ENCODE data around the gene ZNF154. TPM values are rescaled to one million over a fixed set of nuclear protein-coding genes. Genes with fewer than 3 reads are reported as not detected.

ZNF154 gene
- total and polyA plus RNA-seq, 2 of the 4 experiments (the other 2 are of a cell fraction), result 2.2 to 2.9 TPM

DNA sequence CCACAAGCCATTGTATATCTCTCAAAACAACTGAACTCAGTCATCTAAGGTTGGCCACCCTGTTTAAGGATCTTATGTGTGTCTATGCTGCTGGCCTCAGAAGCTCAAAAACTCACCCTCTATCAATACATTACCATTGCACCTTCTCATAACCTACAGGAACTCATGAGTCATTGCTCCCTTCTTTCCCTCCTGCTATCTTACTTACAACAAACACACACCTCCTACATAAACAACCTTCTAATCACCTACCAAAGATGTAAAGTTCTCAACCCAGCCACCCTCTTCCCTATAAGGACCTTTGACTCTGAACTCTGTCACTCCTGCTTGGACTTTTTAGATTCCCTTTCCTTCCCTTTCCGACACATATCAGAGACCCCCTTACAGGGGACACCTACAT is 53.6 kb downstream of the ZNF154 start:
- Histone ChIP-seq H3K9me1 (ENCODE audit: insufficient read depth, low read length) (no peaks in the 10 kb centered on the region), H3K23ac (ENCODE audit: low read depth, low read length) (no peak overlapping the region), H2BK15ac (ENCODE audit: low read depth, low read length) (no peak overlapping the region), H4K8ac (ENCODE audit: low read depth in 2 of 2, low read length in 2 of 2) (no peak overlapping the region), H3K9ac (ENCODE audit: low read depth, low read length) (no peak overlapping the region), H3K79me1 (ENCODE audit: low read depth in 1 of 2, low read length in 2 of 2) (no peaks in the 10 kb centered on the region), H3K4me2 (ENCODE audit: low read depth, low read length) (no peak overlapping the region), H3K27ac (ENCODE audit: insufficient read depth, low read length) (no peak overlapping the region), H3K18ac (ENCODE audit: low read depth, low read length) (no peak overlapping the region), H3K4me1 (ENCODE audit: control insufficient read depth, insufficient read depth, low read length) (no peaks in the 10 kb centered on the region), H3K4me3 (ENCODE audit: insufficient read depth, low read depth, low read length) (no peak overlapping the region), H2BK120ac (ENCODE audit: low read depth, low read length) (no peak overlapping the region), H2AK9ac (replicated peaks; ENCODE audit: low read depth, low read length, poor library complexity) (no peak overlapping the region), H2BK5ac (ENCODE audit: low read depth, low read length, poor library complexity, severe bottlenecking) (no peak overlapping the region), H4K20me1 (ENCODE audit: insufficient read depth, low read length) (no peaks in the 10 kb centered on the region), H2AFZ (replicated peaks; ENCODE audit: low read length, poor library complexity) (no peak overlapping the region), H3K27me3 (ENCODE audit: control insufficient read depth, insufficient read depth, low read length) (peaks cover 3% of the 10 kb centered on the region), H3K14ac (replicated peaks; ENCODE audit: low read depth, low read length) (no peak overlapping the region), H3K56ac (ENCODE audit: extremely low read depth, insufficient read depth, low read length) (no peak overlapping the region), H4K5ac (ENCODE audit: low read depth, low read length) (no peak overlapping the region), H3K36me3 (ENCODE audit: control insufficient read depth, insufficient read depth, low read length) (no peaks in the 10 kb centered on the region), H2AK5ac (ENCODE audit: low read depth, low read length) (no peak overlapping the region), H4K91ac (ENCODE audit: insufficient read depth, low read depth, low read length) (no peak overlapping the region), H3K9me3 (ENCODE audit: control insufficient read depth, insufficient read depth, low read length) (peaks cover 7% of the 10 kb centered on the region), H2BK20ac (ENCODE audit: low read depth, low read length) (no peak overlapping the region), H3K4ac (ENCODE audit: low read depth, low read length) (no peak overlapping the region)
- intact Hi-C loops (cut with micrococcal nuclease) (no loop called here), in situ Hi-C loops (cut with MboI; ENCODE audit: low sequenced_read_pairs) (no loop called here), dilution Hi-C loops (cut with HindIII; ENCODE audit: low sequenced_read_pairs, unreplicated experiment) (no loop called here)
- no peak for TF ChIP-seq MAZ (IDR thresholded peaks at IDR 0.05; ENCODE audit: borderline replicate concordance, low read depth, low read length)
- TF ChIP-seq, protein P1, sequence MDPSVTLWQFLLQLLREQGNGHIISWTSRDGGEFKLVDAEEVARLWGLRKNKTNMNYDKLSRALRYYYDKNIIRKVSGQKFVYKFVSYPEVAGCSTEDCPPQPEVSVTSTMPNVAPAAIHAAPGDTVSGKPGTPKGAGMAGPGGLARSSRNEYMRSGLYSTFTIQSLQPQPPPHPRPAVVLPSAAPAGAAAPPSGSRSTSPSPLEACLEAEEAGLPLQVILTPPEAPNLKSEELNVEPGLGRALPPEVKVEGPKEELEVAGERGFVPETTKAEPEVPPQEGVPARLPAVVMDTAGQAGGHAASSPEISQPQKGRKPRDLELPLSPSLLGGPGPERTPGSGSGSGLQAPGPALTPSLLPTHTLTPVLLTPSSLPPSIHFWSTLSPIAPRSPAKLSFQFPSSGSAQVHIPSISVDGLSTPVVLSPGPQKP (IDR thresholded peaks at IDR 0.05; ENCODE audit: borderline replicate concordance, low read depth, low read length), result no peak
- TF ChIP-seq MAFK (IDR thresholded peaks at IDR 0.05; ENCODE audit: low read depth, low read length), result no peak
- no peak for TF ChIP-seq SMC3 (IDR thresholded peaks at IDR 0.05; ENCODE audit: low read depth, low read length)
- TF ChIP-seq POLR2A (IDR thresholded peaks at IDR 0.05; ENCODE audit: low read depth, low read length), result no peak
- no peak for TF ChIP-seq RFX5 (IDR thresholded peaks at IDR 0.05; ENCODE audit: low read depth, low read length)
- TF ChIP-seq, protein P2, sequence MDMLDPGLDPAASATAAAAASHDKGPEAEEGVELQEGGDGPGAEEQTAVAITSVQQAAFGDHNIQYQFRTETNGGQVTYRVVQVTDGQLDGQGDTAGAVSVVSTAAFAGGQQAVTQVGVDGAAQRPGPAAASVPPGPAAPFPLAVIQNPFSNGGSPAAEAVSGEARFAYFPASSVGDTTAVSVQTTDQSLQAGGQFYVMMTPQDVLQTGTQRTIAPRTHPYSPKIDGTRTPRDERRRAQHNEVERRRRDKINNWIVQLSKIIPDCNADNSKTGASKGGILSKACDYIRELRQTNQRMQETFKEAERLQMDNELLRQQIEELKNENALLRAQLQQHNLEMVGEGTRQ (IDR thresholded peaks at IDR 0.05; ENCODE audit: low read depth, low read length), result no peak
- no peak for TF ChIP-seq RAD21 (IDR thresholded peaks at IDR 0.05; ENCODE audit: low read length)
- ATAC-seq (ENCODE audit: low read depth) (no peak), DNase-seq (no peak)
- CTCF ChIA-PET, result no interaction called here
- POLR2A ChIA-PET (ENCODE audit: unreplicated experiment), result interaction anchor here (0.5 kb wide), 1 partner anchor 197 kb away, joined by 3 read pairs; no protein-coding TSS in a partner anchor
- no CpG with 5 or more reads among the region's 1 CpG for WGBS, 2 experiments (ENCODE audit: extremely low coverage in 2 of 2, insufficient read length in 1 of 2)
- BruUV-seq (replicated peaks), result no TSS peak
